Central memory CD4-positive, alpha-beta T cell (primary cell): Measurements from ENCODE around the gene DESI1.
"Not testable (repeated sequence)": the region's sequence is repeated elsewhere in the genome, so short reads cannot be mapped to it uniquely, and the experiment has no call there.

Experiments
- DNase-seq: peaks from one replicate; pipeline ENCODE4 v3.0.0; 2022
- total RNA-seq, 3 experiments: gene quantifications; one replicate each; lab custom pipeline; 2026; lab: John Stamatoyannopoulos, UW

Gene DESI1
- 40.1 to 228 (median 57.3) reads per million in 3 experiments for total RNA-seq

DNA sequence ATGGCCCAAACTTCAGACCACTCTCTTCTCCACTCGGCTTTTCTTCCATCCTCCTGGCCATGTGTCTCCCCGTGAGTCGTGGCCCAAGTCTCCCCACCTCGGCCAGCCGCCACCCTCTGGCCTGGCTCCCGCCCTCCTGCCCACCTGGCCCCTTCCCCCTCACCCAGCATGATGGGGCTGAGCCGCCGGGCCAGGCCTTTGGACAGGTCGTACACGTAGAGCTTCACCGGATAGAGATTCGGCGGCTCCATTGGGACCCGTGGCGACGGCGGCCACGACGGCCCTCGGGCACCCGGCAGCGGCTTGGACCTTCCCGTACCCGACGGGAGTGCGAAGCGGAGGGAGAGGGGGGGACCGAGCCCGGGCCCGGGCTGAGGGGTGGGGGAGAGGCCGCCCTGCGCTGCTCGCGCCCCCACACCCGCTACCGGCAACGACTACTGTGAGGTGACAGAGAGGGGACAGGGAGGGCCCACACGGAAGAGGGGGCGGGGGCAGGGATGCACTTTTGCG is at the start of gene DESI1:
Gene DESI1, minus strand, starts transcription at position 455 of the 510 bp plus-strand sequence. Its CDS starts 204 bp downstream, at position 251.
- no peak for DNase-seq

DNA sequence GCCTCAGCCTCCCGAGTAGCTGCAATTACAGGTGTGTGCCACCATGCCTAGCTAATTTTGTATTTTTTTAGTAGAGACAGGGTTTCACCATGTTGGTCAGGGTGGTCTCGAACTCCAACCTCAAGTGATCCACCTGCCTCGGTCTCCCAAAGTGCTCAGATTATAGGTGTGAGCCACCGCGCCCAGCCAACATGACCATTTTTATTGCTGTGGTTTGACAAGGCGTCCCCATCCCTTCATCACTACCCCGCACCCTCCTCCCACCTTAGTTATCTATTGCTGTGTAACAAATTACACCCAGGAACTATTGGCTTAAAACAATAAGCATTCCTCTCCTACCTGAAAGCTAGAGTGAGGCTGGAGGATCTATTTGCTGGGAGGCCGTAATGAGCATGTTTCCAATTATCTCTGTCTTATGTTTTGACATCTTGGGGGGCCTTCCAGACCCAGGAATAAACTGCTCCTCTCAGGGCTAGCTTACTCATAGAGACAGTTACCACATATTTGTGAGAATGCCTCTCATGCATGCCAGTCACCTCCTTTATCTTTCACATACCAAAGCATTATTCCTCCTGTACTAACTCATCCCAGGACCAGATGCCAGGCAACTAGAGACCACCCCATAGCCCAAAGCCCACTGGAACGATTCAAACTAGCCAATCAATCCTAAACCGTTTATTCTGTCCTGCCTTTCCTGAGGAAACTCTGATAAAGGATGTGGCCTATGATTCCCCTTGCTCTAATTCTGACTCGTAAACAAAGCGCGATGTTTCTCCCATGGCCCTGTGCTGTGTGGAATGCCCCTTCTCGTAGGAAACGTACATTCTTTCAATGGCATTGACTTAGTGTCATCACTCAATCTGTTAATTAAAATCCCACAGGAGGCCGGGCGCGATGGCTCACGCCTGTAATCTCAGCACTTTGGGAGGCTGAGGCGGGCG is 48.4 kb upstream of the DESI1 start:
- no peak for DNase-seq

DNA sequence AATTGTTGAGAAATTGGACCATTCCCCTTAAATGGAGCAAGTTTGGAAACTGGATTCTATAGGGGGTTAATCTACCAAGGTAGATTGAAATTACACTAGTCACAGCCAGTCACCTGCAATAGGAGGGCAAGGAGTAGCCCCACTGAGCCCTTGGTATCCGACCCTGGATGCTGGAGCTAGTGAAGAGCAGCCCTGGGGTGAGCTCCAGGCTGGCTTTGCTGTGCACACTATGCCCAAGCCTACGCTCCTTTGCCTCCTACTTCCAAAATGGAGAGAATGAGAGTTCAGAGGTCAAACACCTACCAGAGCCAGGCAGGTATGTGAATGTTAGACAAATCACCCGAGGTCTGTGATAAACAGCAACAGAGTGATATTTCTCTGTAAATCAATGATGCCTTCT is 44.1 kb upstream of the DESI1 start:
- DNase-seq = no peak

DNA sequence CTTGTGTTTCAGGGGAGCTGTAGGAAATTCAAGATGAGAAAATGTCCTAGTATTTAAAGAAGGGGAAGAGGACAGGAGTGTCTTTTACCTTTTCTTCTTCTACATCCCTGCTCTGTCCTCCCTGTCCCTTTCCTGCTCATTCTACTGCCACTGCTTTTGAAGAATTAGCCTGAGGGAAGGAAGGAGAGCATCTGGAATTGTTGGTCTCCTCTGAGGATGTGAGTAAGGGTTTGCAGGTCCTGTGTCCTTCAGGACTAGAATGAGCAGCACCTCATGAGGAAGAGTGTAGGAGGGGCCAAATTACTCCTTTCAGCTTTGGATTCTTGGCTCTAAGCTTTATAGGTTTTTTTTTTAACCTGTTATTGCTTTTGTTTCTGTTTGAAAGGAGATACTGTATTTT is 43.6 kb upstream of the DESI1 start:
- no peak for DNase-seq

DNA sequence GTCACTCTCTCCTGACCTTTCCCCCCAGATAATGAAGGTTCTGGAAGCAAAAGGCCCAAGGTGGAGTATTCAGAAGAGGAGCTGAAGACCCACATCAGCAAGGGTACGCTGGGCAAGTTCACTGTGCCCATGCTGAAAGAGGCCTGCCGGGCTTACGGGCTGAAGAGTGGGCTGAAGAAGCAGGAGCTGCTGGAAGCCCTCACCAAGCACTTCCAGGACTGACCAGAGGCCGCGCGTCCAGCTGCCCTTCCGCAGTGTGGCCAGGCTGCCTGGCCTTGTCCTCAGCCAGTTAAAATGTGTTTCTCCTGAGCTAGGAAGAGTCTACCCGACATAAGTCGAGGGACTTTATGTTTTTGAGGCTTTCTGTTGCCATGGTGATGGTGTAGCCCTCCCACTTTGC is 42.8 kb upstream of the DESI1 start:
- DNase-seq = not testable (repeated sequence)

DNA sequence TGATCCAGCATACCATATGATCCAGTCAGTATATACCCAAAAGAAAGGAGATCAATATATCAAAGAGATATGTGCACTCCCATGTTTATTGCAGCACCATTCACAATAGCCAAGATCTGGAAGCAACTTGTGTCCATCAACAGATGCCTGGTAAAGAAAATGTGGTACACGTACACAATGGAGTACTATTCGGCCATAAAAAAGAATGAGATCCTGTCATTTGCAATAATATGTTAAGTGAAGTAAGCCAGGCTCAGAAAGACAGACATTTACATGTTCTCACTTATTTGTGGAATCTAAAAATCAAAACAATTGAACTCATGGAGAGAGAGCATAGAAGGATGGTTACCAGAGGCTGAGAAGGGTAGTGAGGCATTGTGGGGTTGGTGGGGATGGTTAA is 40.9 kb upstream of the DESI1 start:
- DNase-seq = no peak

DNA sequence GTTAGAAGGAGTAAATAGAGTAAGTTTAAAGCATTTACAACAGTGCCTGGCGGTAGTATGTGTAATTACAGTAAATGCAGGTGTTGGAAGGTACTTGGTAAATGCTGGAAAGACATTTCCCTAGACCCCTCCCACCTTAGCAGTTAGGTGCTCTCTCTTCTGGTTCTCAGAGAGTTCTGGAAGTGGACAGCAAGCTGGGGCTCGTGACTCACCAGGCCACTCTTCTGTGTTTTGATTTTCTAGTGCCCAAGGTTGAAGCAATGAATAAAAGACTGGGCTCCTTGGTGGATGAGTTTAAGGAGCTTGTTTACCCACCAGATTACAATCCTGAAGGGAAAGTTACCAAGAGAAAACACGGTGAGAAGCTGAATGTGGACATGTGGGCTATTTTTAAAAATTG is 40.2 kb upstream of the DESI1 start:
- DNase-seq = no peak

DNA sequence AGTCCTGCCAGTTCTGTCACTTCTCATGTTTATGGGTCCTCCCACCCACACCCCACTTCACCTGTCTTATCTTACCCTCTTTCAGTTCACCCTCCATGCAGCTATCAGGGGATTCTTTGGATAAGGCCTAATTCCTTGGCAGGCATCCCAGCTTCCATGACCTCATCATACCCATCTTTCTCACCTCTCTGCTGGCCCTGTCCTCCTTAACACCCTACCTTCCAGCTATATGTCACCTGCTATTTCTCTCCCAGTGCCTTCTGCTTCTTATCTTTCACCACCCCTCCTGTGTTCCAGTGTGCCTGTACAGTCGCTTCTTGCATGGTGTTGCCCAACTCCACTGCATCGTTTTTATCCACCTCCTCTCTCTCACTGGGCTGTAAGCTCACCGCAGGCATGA is 39.6 kb upstream of the DESI1 start:
- DNase-seq = no peak

DNA sequence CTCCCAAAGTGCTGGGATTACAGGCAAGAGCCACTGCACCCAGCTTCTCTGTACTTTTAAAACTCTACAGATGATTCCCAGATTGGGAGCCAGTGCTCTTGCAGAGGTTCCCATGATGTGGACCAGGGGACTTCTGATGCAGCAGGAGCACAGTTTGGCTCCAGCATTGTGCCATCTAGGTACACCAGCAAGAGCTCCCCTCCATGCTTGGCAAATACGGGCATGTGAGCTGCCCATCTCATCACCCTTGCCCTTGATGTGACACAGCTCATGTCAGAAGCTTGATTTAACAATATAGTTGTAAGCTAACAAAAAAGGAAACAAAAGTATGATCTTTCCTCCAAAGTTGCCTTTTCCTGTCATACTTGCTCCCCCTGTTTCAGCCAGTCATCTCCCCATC is 39.1 kb upstream of the DESI1 start:
- no peak for DNase-seq

DNA sequence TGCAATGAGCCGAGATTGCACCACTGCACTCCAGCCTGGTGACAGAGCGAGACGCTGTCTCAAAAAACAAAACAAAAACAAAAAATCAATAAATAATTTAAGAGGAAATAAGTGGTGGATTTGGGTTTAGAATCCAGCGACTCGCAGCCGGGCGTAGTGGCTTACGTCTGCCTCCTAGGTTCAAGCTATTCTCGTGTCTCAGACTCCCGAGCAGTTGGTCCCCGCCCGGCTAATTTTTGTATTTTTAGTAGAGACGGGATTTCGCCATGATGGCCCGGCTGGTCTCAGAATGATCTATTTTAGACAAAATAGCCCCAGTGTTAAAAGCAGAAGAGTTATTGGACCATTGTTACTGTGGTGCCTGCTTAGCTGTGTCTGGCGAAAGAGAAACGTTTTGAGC is 38.0 kb upstream of the DESI1 start:
- no peak for DNase-seq

DNA sequence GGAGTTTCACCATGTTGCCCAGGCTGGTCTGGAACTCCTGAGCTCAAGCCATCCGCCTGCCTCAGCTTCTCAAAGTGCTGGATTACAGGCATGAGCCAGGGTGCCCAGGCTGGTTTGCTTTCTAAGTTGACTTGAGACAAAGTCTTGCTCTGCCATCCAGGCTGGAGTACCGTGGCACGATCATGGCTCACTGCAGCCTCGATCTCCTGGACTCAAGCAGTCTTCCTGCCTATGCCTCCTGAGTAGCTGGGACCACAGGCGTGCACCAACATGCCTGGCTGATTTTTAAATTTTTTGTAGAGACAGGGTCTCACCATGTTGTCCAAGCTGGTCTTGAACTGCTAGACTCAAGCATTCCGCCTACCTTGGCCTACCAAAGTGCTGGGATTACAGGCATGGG is 36.9 kb upstream of the DESI1 start:
- DNase-seq = no peak

DNA sequence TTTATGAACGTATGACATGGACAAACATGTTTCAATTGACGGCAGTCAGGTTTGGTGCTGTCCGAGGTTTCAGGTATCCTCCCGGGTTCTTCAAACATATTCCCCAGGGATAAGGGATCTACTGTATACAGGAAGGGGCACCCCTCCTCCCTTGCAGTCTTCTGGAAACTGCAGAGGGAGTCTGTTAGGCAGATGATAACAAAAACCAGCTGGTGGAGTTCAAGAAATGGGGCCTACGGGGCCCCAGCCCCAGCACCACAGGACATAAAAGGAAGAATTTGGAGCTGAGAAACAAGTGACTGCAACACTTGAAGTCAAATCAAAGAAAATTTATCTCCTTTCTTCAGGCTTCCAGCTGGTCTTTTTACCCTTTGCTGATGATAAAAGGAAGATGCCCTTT is 35.7 kb upstream of the DESI1 start:
- no peak for DNase-seq

DNA sequence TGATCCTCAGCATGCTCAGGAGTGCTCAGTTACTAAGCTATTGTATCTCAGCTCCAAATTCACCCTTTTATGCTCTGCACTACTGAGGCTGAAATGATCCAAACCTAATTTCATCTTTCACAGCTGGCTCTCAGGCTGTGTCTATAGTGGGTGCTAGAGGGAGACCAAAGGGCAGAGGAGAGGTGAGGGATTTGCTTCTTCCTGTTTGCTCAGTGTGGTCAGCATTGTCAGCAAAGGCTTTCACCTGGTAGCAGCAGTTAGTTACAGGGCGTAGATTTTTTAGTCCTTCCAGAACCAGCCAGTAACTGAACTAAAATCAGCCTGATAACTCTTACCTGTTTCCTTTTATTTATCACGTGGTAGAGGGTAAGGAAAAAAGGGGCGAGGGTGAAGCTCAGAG is 33.5 kb upstream of the DESI1 start:
- no peak for DNase-seq

DNA sequence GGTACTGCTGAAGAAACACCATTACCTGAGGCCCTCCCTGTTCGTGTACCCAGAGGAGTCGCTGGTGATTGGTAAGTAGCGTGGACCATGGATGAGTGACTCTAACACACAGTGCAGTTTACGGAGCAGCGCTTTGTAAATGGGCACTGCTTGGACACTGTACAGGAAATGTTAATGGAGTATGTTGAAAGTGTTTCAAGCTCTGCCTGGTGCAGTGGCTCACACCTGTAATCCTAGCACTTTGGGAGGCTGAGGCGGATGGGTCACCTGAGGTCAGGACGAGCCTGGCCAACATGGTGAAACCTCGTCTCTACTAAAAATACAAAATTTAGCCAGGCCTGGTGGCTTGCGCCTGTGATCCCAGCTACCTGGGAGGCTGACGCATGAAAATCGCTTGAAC is 30.0 kb upstream of the DESI1 start:
- no peak for DNase-seq

DNA sequence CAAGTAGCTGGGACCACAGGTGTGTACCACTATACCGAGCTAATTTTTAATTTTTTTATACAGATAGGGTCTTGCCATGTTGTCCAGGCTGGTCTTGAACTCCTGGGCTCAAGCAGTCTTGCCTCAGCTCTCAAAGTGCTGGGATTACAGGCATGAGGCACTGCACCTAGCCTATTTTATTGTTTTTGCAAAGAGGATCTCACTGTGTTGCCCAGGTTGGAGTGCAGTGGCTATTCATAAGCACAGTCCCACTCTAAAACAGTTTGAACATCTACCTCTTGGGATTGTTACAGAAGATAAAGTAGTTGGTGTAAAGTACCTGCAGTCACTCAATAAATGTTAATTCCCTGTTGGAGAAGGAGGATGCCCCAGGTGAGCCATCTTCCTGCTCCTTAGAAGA is 29.4 kb upstream of the DESI1 start:
- no peak for DNase-seq

DNA sequence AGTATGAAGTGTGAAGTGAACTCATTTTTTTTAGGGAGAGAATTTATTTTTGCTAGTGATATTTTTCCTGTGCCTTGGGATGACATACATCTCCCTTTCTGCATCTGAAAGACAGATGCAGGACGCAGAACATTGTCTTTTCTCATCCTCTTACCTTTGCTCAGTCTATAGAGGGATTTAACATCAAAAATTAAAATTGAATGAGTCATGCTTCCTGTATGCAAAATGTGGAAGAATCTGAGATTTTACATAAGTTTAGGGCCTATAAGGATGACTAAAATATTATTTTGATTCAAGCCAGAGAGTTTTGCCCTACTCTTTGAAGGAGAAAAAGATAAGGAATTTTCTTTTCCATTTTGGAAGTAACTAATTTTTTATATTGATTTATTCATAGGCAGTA is 27.6 kb upstream of the DESI1 start:
- no peak for DNase-seq

DNA sequence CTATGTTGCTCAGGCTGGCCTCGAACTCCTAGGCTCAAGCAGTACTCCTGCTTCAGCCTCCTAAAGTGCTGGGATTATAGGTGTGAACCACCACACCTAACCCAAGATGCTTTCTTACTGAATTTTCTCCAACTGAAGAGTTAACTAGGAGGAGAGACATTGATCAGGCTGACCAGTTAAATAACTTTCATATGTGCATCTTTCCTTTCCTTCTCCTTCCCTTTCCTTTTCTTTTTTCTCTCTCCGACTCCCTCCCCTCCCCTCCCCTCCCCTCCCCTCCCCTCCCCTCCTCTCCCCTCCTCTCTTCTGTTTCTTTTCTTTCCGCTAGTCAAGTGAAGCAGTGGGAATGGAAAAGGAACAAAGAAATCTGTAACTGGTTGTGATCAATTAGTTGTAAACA is 26.9 kb upstream of the DESI1 start:
- no peak for DNase-seq

DNA sequence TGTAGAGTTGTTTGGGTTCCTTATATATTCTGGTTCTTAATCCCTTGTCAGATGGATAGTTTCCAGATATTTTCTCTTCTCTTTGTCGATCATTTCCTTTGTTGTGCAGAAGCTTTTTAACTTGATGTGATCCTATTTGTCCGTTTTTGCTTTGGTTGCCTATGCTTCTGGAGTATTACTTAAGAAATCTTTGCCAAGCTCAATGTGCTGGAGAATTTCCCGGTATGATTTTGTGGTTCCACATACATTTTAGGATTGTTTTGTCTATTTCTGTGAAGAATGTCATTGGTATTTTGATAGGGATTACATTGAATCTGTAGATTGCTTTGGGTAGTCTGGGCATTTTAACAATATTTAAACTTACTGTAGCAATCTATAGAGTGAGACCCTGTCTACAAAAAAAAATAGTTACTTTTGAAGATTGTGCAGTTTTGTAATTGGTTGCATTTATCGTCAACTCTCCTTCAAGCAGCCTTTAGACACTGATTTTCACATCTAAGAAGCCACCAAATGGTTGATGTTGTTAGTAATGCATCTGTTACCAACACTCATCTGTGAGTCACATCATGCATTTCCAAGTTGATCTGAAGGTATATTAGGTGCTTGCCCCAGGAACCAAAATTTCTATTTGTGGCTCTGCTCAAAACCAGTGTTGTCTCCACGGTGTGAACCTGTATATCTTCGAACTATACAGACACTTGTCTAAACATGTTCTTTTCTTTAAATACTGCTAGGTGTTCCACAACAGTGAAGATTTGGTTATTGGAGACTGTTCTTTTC is 21.7 kb upstream of the DESI1 start:
- DNase-seq = no peak

DNA sequence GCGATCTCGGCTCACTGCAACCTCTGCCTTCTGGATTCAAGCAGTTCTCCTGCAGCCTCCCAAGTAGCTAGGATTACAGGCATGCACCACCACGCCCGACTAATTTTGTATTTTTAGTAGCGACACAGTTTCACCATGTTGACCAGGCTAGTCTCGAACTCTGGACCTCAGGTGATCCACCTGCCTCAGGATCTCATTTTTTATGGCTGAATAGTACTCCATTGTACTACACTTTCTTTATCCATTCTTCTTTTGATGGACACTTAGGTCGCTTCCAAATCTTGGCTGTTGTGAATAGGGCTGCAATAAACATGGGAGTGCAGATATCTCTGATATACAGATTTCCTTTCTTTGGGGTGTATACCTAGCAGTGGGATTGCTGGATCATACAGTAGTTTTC is 21.0 kb upstream of the DESI1 start:
- DNase-seq = no peak

DNA sequence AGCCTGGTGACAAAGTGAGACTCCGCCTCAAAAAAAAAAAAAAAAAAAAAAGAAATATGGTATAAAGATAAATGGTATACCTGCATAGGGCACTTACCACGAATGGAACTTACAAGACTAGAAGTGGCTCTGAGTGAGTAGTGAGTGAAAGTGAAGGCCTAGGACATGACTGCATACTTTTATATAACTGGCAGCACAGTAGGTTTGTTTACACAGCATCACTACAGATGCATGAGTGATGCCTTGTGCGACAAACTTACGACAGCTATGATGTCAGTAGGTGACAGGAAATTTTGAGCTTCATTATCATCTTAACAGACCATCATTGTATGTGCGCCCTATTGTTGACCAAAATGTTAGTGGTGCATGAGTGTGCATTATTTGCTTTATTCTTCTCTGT is 17.9 kb upstream of the DESI1 start:
- DNase-seq = no peak

DNA sequence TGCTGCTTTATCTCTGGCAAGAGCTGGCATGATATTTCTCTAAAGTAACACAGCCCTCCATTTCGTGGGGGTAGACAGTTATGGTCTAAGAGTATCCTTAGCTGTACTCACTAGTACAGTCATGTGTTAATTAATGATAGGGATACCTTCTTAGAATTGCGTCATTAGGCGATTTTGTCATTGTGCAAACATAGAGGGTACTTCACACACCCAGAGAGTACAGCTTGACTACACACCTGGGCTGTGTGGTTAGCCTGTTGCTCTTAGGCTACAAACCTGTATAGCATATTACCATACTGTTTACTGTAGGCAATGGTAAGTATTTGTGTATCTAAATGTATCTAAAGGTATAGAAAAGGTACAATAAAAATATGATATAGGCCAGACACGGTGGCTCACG is 17.3 kb upstream of the DESI1 start:
- no peak for DNase-seq

DNA sequence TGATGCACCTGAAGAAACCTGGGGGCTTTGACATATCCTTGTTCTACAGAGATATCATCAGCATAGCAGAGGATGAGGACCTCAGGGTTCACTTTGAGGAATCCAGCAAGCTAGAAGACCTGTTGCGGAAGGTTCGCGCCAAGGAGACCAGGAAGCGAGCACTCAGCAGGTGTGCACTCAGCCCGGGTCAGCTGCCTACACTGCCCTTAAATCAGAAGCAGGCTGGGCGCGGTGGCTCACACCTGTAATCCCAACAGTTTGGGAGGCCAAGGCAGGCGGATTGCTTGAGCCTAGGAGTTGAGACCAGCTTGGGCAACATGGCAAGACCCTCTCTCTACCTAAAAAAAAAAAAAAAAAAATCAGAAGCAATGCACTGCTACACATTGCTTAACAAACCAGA is 16.8 kb upstream of the DESI1 start:
- not testable (repeated sequence) for DNase-seq

DNA sequence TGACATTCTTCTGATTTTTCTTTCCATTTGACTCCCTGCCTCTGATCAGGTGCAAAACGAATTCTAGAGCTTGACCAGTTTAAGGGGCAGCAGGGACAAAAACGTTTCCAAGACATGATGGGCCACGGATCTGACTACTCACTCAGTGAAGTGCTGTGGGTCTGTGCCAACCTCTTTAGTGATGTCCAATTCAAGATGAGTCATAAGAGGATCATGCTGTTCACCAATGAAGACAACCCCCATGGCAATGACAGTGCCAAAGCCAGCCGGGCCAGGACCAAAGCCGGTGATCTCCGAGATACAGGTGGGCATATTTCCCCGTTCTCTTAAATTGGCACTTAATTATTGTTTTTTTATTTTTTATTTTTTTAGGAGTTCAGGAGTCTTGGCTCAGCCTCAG is 15.6 kb upstream of the DESI1 start:
- DNase-seq = no peak

DNA sequence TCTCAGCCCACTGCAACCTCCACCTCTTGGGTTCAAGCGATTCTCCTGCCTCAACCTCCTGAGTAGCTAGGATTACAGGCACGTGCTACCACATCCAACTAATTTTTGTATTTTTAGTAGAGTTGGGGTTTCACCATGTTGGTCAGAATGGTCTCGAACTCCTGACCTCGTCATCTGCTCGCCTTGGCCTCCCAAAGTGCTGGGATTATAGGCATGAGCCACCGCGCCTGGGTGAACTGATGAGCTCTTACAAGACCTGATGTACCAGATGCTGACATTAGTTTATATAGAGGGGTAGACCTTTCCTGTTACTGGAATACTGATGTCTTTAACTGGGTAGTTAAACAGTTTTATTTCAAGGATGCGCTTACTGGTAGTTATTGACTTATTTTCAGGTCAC is 13.8 kb upstream of the DESI1 start:
- not testable (repeated sequence) for DNase-seq
